AG08395 (cell line): ENCODE results near the gene CTNND2.
"Not testable (repeated sequence)": the region's sequence is repeated elsewhere in the genome, so short reads cannot be mapped to it uniquely, and the experiment has no call there.

Source experiments
- DNase-seq: peaks from one replicate; pipeline ENCODE4 v3.0.0; 2012; ENCODE audit warnings: mixed read lengths, low spot score

Gene CTNND2

DNA sequence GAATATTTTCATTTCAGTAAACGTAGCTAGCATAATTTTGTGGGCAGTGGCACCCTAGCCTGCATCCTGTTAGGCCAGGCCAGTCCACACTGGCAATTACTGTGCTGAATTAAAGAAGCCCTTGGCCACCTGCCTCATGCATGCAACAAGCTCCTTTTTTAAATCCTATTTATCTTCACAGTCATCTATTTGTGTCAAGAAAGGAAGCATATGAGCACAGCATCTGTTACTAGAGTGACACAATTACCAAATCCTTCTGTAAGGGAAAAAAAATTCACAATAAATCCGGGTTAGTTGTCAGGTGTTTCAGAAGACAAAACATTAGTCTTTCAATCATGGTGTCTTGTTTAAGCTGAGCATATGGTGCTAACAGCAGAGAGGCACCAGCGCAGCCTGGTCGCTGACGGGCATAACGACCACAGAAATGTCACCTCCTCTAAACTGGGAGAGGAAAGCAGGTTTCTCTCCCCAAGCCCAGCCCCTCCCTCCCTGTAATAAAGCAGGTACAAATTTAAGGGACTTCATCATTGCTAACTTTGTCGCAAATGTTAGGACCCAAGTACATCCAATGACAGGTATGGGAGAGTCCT lies 520.6 kb downstream of the CTNND2 start:
- DNase-seq = no peak

DNA sequence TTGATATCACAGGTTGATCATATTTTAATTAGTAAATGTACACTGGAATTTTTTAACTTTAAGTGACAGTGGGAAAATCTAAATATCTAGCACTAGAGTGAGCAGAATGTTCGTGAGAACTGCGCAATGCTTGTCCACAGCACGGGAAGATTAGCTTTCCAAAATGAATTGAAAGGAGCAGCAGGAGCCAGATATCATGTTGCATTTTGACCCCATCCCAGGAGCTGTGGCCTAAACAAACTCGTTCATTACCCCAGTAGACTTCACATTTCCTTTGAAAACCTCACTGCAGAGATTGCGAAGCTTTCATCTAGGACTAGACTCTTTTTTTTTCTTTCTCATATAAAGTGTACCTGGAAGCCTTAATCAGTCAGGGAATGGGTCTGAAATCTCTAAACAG lies 525.8 kb downstream of the CTNND2 start:
- no peak for DNase-seq

DNA sequence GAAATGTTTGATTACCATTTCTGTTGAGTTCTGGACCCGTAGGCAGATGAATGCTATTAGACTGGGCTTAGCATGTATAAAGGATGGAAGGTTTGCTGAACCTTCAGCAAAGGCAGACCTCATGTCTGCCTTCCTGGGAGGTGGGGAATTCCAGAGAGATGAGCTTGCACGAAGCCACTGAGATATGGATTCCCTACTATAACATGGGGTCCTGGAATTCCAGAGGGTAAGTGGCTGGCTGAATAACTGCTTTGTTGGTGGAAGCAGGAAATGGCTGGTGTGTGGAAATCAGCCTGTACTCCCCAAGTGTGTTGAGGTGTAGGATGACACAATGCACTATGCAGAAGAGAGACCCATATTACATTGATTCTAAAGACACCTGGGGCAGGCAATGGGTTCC lies 526.4 kb downstream of the CTNND2 start:
- no peak for DNase-seq

DNA sequence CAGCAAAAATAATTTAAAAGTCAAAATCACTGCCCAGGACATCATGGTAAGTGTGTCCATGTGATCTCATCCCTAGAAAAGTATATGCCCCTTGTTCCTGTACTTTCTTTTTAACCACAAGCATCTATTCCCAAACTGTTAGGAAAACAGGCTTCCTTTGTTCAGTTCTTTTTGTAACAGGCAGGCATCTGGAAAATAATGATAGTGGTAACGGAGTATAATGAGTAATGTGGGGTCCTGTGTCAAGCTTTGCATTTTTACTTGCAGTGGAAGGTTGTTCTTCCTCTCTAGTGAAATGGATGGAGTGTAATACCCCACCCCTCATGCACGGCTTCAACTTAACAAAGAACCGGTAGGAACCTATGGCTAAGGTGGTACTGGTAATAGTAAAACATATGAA lies 532.1 kb downstream of the CTNND2 start:
- no peak for DNase-seq

DNA sequence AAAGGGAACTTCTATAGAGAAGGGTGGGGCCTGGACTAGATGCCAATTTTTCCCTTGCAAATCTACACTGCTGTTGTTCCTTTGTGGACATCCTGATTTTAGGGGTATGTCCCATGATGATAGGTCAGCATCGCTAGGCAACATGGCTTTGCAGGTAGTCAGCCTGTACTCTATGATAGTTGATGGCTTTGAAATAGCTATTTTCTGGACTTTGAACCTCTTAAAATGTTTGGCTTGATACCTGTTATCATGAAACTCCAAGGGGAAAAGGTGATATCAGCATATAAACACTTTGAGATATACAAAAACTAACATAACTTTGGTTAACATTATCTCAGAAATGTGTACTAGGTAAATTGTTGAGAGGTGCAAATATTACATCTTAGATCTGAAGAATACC lies 533.2 kb downstream of the CTNND2 start:
- no peak for DNase-seq

DNA sequence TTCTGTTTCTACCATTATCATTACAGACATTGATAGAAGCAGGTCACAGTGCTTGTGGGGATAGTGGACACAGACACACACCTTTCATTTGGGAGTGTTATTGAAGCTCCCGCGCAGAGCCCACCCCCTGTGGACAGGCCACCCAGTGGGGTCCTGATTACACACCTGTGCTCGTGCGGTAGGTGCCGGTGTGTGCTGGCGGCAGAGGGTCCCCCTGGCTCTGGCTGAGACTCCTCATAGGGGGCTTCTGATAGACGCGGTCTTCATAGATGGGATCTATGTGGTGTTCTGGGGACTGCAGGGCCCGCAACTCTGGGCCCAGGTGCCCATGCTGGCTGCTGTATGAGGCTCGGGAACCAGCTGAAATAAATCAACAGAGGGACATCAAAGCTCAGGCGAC lies 539.7 kb downstream of the CTNND2 start:
- DNase-seq = no peak

DNA sequence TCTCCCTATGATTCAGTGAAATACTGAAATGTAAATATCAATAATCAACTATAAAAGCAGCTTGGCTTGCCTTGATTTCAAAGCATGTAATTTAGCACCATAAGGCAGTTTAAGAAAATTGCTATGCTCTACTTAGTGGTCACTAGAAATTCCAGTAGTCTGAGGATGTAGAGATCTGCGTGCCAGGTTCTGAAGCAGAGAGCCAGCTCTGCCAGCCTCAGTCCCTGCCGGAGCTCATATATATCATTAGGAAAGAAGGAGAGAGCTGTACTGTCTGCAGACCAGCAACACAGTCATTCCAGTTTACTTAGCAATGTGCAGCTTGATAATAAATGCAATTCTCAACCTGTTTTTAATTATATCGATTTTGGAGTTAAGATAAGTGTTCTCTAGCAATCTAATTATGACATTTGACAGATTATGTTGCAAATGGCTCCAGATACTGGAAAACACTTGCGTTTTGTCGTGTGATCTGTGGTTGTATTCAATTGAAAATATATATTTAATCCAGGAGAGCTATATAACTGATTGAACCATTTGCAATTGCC lies 540.5 kb downstream of the CTNND2 start:
- no peak for DNase-seq

DNA sequence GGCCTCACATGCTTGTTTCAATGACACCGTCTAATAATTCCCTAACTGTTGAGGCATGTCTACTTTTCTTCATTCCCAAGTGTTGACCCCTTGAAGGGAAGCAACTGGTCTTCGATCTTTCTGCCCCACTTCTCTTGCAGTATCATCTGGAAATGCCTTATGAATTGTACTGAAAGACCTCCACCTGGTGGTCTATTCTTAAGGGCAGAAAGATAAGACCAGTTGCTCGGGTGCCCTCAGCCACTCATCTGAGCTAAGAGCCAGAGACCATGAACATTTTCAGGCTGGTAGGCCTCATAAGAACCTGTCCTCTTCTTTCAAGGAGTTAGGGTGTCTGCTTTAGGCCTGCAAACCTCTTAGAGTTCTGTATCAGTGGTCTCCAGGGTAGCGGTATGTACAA lies 542.5 kb downstream of the CTNND2 start:
- DNase-seq = no peak

DNA sequence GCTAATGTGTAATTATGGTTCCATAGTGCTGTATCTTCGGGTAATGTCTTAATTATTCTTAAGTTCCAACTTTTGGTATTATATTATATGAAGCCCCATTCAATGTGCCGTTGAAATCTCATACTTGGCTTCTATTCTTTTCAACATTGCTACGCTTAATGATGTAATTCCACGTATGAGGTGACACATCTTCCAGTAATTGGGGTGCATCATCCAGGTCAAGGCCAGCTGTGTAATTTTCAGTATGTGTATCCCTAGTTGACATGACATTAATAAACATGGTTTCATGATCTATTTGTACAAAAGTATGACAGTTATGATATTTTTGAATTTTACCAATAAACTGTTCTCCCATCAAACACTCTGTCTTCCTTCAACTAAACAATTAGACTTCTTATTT lies 546.3 kb downstream of the CTNND2 start:
- no peak for DNase-seq

DNA sequence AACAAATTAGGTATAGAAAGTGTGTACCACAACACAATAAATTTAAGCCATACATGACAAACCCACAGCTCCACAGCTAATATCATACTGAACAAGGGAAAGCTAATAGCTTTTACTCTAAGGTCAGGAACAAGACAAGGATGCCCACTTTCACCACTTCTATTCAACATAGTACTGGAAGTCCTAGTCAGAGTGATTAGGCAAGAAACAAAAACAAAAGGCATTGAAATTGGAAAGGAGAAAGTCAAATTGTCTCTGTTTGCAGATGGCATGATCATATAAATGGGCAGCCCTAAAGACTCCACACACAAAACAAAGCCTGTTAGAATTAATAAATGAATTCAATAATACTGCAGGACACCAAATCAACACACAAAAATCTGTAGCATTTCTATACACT lies 548.8 kb downstream of the CTNND2 start:
- no peak for DNase-seq

DNA sequence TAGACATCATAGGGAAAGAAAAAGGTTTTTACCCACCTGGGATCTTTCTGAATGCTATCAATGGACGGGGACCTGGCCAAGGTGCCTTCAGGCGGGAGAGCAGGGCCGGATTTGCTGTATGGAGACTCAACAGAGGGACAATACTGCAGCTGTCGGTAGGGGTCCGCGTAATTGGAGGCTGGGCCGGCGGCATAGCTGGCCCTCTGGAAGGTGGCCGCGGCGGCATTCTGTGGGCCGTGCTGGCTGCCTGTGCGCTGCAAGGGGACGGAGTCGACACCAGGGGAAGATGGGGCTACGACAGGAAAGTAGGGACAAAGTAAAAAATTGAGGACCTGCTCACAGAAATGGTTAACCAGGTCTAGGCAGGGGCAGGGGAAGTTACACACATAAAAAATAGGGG lies 557.9 kb downstream of the CTNND2 start:
- DNase-seq = no peak

DNA sequence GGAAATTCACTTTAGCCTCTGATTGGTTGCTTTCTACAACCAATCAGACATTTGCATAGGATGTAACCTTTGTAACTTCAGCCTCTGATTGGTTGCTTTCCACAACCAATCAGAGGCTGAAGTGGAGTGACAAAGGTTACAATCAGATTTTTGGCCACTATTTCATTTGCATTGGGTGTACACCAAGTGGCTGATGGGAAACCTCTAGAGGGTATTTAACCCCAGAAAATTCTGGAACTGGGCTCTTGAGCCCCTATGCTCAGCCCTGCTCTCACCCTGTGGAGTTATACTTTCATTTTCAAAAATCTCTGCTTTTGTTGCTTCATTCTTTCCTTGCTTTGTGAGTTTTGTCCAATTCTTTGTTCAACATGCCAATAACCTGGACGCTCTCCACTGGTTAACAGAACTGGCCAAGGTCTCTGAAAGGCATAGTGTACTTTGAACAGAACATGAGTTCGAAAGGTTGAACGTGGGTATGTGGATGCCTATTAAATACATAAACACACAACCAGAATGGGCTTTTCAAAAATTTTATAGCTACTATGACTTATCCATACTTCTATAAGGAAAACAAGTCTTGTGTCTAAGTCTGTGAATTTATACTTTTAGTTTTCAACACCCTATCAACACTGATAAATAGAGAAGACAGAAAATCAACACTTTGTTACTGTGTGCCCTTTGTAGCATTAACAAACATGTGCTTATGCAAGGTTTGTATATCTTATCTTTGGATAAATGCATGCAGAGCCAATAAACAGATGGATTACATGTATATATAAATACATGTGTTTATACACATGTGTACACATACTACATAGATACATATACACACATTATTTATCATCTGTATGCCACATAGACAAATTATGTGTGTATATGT lies 568.1 kb downstream of the CTNND2 start:
- DNase-seq = no peak

DNA sequence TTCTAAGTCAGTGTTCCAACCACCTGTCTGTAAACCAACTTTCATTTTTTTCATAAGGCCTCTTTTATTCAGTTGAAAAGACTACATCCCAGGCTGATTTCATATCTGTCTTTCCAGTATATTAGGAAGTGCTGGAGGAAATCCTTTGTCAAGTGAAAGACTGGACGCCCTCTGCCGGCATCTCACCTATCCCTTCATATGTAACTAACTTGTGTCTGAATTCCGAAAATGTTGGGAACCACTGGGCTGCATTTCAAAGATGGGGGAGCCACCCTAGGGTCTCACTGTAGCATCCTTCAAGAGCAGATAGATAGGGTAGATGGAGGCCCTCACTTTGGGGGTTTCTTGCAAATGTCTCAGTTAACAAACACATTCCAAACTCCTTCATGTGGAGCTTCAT lies 569.8 kb downstream of the CTNND2 start:
- DNase-seq = no peak

DNA sequence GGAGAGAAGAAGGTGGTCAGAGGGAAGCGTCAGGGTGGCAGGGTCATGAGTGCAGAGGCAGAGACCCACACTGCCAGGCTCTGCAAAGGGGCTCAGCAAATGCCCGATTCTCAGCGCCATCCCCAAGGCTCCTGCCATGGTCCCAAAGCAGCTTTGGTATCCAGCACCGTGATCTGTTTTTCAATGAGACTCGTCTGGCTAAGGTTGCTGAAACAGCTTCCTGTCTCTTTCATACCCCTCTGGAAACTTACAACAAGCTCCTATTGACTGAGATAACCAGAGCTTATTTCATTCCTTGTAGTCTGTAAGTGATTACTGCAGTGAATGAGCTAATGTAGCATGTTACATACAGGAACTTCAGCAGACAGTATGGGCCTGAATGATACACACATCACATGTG lies 574.6 kb downstream of the CTNND2 start:
- DNase-seq = no peak

DNA sequence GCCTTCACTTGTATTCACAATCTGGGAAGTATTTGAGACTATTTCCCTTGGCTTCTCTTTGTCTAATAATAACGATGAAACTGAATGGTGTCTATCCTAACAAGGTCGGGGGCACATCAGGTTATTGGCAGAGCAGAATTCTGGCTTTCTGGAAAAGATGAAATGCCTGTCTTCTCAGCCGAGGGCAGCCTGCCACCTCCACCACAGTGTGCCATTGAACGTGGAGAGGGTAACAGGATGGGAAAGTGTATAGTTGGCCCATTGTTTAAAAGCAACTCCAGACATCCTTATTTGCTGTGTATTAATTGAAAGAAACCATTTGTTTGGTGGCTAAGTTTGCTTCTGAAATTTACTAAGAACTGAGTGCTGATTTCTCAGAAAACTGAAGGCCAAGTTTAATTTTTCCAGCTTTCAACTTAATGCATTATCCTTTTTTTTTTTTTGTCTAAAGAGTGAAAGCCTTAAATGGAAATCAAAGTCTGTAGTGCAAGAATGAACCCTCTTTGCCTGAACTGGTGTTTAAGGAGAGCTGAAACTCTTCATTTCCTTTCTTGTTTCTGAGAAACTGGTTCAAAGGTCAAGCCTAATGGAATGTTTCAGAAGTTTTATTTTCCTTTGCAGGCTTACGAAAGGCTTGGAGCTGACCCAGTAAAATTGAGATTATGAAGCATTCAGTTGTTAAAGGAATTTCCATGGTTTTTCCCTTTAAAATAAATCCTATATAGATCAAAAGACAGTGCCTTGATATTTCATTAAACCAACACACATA lies 579.5 kb downstream of the CTNND2 start:
- no peak for DNase-seq

DNA sequence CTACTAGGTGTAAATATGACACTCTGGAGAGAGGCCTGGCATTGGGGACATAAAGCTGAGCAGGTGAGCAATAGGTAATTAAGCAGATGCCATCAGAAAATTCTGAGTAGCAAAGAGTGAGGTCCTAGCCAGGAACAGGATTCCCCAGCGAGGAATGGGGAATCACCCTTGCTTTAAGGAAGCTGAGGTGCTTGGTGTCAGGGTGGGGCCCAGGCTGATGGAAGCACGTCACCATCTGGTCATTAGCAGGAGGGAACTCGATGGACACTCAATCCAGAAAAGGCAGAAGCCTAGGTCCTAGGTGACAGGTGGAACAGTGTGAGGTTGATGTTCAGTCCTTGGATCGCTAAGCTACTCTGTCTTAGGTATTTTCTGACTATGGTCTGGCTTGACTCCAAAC lies 580.5 kb downstream of the CTNND2 start:
- DNase-seq = no peak

DNA sequence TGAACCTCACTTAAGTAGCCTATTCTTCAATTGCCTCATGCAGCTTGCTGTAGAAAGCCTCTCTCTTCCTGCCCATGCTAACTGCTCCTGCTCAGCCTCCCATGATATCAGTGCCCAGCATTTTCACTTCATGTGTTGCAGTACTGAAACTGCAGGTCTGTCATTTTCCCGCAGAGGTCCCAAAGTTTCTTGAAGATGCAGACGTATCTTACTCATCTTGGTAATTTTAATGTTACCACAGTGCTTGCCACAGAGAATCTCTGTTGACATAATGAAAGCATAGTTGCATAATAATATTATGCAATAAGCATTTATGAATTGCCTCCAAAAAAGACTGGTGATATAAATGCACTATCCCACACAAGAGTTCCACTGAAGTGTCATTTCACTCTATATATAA lies 582.1 kb downstream of the CTNND2 start:
- no peak for DNase-seq

DNA sequence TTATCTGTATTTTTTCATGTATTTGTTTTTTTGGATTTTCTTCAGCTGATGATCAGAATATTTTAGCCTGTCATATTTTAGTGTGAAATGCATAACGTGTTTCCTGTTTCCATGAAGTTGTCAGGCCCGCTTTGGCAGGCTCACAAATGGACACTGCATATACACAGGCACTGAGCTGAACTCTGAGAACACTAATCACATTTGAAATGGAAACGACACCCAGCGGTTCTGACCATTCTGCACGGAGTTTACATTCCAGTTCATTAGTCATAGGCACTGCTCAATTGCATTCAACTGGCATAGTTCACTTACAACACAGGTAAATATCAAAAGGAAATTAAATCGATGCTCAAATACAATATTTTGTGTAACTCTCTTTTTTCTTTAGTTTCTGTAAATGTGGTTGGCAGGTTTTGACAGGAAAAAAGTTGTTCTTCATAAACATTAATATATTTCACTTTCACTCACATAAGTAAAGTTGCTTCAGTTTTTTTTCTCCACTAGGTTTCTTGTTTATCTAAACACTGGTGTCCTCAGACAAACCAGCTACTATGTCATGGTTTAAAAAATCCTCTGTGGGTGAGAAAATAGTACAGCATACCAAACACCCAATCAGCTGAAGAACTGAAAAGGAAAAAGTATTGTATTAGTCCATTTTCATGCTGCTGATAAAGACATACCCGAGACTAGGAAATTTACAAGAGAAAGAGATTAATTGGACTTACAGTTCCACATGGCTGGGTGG lies 584.2 kb downstream of the CTNND2 start:
- no peak for DNase-seq

DNA sequence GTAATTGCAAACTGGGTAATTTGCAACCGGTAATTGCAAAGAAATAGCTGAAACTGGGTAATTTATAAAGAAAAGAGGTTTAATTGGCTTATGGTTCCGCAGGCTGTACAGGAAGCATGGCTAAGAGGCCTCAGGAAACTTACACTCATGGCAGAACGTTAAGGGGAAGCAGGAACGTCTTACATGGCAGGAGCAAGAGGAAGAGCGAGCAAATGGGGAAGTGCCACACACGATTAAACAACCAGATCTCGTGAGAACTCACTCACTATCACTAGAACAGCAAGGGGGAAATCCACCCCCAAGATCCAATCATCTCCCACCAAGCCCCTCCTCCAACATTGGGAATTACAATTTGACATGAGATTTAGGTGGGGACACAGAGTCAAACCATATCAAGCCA lies 590.6 kb downstream of the CTNND2 start:
- DNase-seq = not testable (repeated sequence)

DNA sequence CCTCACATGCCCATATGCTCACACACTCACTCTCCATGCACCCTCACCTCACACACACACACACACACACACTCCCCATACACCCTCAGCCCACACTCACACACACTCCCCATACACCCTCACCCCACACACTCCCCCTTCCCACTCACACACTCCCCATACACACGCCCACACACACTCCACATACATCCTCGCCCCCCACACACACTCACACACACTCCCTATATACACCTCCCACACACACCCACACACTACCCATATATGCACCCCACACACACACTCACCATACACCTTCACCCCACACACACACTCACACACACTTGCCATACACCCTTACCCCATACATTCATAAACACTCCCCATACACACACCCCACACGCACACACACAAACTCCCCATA lies 592.5 kb downstream of the CTNND2 start:
- no peak for DNase-seq

DNA sequence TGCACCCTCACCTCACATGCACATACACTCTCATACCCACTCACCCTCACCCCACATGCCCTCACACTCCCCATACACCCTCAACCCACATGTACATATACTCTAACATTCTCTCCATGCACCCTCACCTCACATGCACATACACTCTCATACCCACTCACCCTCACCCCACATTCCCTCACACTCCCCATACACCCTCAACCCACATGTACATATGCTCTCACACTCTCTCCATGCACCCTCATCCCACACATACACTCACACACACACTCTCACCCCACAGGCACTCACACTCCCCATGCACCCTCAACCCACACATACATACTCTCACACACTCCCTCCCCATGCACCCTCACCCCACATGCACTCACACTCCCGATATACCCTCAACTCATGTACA lies 593.0 kb downstream of the CTNND2 start:
- DNase-seq = no peak

DNA sequence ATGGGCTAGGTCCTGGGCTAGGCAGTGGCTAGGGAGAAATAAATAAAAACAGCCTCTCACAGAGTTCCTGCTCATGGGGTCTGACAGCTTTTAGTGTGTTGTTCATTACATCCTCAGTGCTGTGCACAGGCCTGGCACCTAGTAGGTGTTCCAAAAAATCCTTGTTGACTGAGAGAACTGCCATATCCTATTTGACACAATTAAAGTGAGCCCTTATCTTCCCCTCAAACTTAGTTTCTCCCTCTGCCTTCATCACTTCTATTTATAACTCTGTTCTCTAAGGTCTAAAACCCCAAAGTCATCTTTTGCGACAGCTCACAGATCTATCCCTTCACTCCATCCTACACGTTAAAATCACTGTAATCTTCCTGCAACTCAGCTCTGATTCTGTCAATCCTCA lies 594.1 kb downstream of the CTNND2 start:
- no peak for DNase-seq
